Measurements from ENCODE around the gene CCDC50. TPM values are rescaled to one million over a fixed set of nuclear protein-coding genes. Genes with fewer than 3 reads are reported as not detected.

The CCDC50 gene
- total RNA-seq, 2 donors from 2014 or later, result 41.8 to 48.6 TPM

DNA sequence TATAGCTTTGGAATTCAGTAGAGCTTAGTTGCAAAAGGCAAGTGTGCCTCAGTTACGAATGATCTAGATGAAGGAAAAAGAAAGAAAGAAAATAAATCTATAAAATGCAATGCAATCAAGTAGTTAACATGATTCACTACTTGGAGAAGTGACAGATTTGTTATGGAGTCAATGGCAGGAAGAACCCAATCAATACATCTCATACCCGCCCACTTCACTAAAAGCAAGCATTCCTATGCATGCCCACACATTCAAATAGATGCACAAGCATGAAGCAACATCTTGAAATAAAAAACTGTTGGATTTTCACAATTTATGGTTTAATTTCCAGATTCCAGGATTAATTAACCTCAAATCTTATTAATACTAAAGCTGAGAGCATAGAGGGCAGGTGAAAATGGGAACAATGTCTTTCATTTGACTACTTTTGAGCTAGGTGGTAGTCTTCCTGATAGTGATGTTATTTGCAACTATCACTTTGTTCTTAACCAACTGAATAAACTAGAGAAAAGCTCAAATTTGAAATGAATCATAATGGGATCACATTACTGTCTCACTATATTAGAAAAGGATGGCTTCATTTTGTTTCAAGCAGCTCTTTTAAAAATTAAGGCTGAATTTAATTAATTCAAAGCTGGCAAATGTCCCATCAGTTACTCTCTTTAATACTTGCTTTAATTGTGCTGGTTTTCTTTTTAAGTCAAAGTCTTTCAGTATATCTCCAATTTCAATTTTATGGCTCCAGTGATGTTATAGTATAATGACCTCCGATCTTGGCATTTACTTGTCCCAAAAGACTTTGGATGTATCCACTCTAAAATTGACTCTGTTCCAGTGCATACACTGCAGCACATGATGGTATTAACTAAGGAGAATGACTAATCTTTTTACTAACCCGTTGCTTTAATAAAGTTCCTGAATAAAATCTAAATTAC is 46.7 kb upstream of the CCDC50 start:
- H3K27ac Mint-ChIP-seq, result no peak overlapping the region
- TF ChIP-seq, protein P1, sequence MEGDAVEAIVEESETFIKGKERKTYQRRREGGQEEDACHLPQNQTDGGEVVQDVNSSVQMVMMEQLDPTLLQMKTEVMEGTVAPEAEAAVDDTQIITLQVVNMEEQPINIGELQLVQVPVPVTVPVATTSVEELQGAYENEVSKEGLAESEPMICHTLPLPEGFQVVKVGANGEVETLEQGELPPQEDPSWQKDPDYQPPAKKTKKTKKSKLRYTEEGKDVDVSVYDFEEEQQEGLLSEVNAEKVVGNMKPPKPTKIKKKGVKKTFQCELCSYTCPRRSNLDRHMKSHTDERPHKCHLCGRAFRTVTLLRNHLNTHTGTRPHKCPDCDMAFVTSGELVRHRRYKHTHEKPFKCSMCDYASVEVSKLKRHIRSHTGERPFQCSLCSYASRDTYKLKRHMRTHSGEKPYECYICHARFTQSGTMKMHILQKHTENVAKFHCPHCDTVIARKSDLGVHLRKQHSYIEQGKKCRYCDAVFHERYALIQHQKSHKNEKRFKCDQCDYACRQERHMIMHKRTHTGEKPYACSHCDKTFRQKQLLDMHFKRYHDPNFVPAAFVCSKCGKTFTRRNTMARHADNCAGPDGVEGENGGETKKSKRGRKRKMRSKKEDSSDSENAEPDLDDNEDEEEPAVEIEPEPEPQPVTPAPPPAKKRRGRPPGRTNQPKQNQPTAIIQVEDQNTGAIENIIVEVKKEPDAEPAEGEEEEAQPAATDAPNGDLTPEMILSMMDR (conservative IDR thresholded peaks at IDR 0.05), result no peak

DNA sequence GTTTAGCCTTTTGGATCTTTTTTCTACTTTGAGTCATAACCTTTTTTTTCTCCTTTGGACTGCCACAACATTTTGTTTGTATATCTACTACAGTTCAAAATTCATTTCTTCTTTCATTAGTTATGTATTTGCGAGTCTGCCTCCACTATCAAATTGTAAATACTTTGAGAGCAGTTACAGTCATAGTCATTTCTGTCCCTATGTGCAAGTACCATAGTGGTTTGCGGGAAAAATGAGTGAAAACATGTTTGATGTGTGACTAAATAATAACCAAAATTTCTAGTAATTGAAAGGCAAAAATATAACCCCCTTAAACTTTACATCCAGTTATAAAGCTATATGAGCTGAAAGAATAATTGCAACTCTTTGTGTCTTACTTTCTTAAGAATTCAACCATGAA is 45.8 kb upstream of the CCDC50 start:
- no peak for DNase-seq
- 100% methylated on average over 1 of the region's 2 CpGs; no CpG with 5 or more reads in 1 of the 2 experiments for WGBS, 2 experiments (ENCODE audit: insufficient coverage in 1 of 2, insufficient read length in 1 of 2)
- no peaks in the 10 kb centered on the region for H3K9me3 Mint-ChIP-seq
- H3K9me3 ChIP-seq (ENCODE audit: control insufficient read depth, low read length), result peaks cover 9% of the 10 kb centered on the region
- H3K9ac ChIP-seq (ENCODE audit: extremely low read depth, low read length, poor library complexity, severe bottlenecking), result no peak overlapping the region
- H3K4me1 Mint-ChIP-seq, result peaks cover 15% of the 10 kb centered on the region
- no peaks in the 10 kb centered on the region for H3K36me3 Mint-ChIP-seq (ENCODE audit: low read depth)
- H3K27ac Mint-ChIP-seq, result no peak overlapping the region
- H3K27me3 Mint-ChIP-seq (ENCODE audit: insufficient read depth), result no peaks in the 10 kb centered on the region
- H3K27ac ChIP-seq (ENCODE audit: low read depth, low read length), result no peak overlapping the region
- no peak overlapping the region for H3K4me3 ChIP-seq (ENCODE audit: low read length)
- no peaks in the 10 kb centered on the region for H3K27me3 ChIP-seq (ENCODE audit: control insufficient read depth, insufficient read depth, low read length, poor library complexity, severe bottlenecking)
- TF ChIP-seq, protein P1 (conservative IDR thresholded peaks at IDR 0.05), result no peak
- H3K4me1 ChIP-seq (ENCODE audit: control insufficient read depth, insufficient read depth, low read length), result peaks cover 5% of the 10 kb centered on the region
- no peaks in the 10 kb centered on the region for H3K36me3 ChIP-seq (ENCODE audit: control insufficient read depth, insufficient read depth, low read length)
- no peak overlapping the region for H3K4me3 Mint-ChIP-seq

More for the DNA sequence above, 46.7 kb upstream of the CCDC50 start:
- 80 to 87% methylated on average over 1 to 4 of the region's 4 CpGs for WGBS, 2 experiments (ENCODE audit: insufficient coverage in 1 of 2, insufficient read length in 1 of 2)
- Histone ChIP-seq H3K36me3 (ENCODE audit: control insufficient read depth, insufficient read depth, low read length) (no peaks in the 10 kb centered on the region), H3K9me3 (ENCODE audit: control insufficient read depth, low read length) (peaks cover 9% of the 10 kb centered on the region), H3K9ac (ENCODE audit: extremely low read depth, low read length, poor library complexity, severe bottlenecking) (no peak overlapping the region), H3K4me1 (ENCODE audit: control insufficient read depth, insufficient read depth, low read length) (peaks cover 5% of the 10 kb centered on the region), H3K27ac (ENCODE audit: low read depth, low read length) (no peak overlapping the region), H3K27me3 (ENCODE audit: control insufficient read depth, insufficient read depth, low read length, poor library complexity, severe bottlenecking) (no peaks in the 10 kb centered on the region), H3K4me3 (ENCODE audit: low read length) (no peak overlapping the region)
- Mint-ChIP-seq H3K9me3 (no peaks in the 10 kb centered on the region), H3K4me1 (peaks cover 14% of the 10 kb centered on the region), H3K27me3 (ENCODE audit: insufficient read depth) (no peaks in the 10 kb centered on the region), H3K36me3 (ENCODE audit: low read depth) (no peaks in the 10 kb centered on the region), H3K4me3 (no peak overlapping the region)
- DNase-seq, result no peak

DNA sequence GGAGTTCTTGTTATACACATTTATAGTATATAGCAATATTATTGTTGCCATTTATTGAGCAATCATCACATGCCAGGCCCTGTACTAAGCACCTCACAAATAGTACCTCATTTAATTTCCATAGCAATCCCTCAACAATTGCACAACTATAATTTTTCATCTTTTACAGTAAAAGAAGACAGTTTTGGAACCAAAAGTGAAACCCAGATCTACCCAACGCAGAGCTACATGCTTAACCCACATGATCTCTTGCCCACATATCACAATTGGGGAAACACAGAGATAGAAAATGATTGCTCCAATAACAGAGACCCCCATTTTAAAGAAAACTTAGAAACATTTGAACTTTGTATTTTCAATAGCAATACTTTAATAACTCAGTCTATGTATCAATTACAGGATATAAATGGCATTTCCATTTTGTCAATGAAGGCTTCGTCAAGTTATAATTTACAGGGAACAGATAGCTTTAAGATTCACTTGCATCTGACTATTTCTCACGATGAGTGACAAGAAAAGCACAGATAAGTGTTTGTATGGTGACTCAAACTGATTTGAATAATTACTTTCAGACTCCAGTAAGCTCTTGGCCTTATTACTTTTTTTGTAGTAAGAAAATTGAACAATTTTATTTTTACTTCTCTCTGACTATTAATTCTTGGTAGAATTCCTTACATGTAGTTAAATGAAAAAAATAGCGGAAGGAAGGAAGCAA is 38.7 kb upstream of the CCDC50 start:
- Histone ChIP-seq H3K4me1 (ENCODE audit: control insufficient read depth, insufficient read depth, low read length) (peaks cover 5% of the 10 kb centered on the region), H3K9ac (ENCODE audit: extremely low read depth, low read length, poor library complexity, severe bottlenecking) (no peak overlapping the region), H3K27ac (ENCODE audit: low read depth, low read length) (no peak overlapping the region), H3K9me3 (ENCODE audit: control insufficient read depth, low read length) (no peaks in the 10 kb centered on the region), H3K27me3 (ENCODE audit: control insufficient read depth, insufficient read depth, low read length, poor library complexity, severe bottlenecking) (no peaks in the 10 kb centered on the region), H3K4me3 (ENCODE audit: low read length) (no peak overlapping the region), H3K36me3 (ENCODE audit: control insufficient read depth, insufficient read depth, low read length) (no peaks in the 10 kb centered on the region)
- Mint-ChIP-seq H3K4me1 (peaks cover 15% of the 10 kb centered on the region), H3K27me3 (ENCODE audit: insufficient read depth) (no peaks in the 10 kb centered on the region), H3K36me3 (ENCODE audit: low read depth) (no peaks in the 10 kb centered on the region), H3K9me3 (no peaks in the 10 kb centered on the region), H3K27ac (no peak overlapping the region), H3K4me3 (no peak overlapping the region)
- 91 to 100% methylated on average over 2 to 4 of the region's 4 CpGs for WGBS, 2 experiments (ENCODE audit: insufficient coverage in 1 of 2, insufficient read length in 1 of 2)
- no peak for DNase-seq
- TF ChIP-seq, protein P1 (conservative IDR thresholded peaks at IDR 0.05), result no peak
